ENCODE data around the gene ATP1B4. TPM values are rescaled to one million over a fixed set of nuclear protein-coding genes. Genes with fewer than 3 reads are reported as not detected.

ATP1B4 gene
- polyA plus RNA-seq, 1 experiment = not detected

GRCh38 chrX:120380699-120381098 is 18.8 kb downstream of the ATP1B4 start:
- ChIA-PET POLR2A (no interaction called here), CTCF (interaction anchor here (0.6 to 0.8 kb wide), 2 partner anchors 94 to 234 kb away, joined by 3 to 6 read pairs; no protein-coding TSS in a partner anchor)
- H3K36me3 ChIP-seq (ENCODE audit: control insufficient read depth, insufficient read depth, low read length) = no peaks in the 10 kb centered on the region
- H3K27me3 ChIP-seq (ENCODE audit: control insufficient read depth, insufficient read depth, low read length) = no peaks in the 10 kb centered on the region
- H3K4me3 ChIP-seq (ENCODE audit: low read depth, low read length) = no peak overlapping the region
- DNase-seq (ENCODE audit: low read depth) = no peak
- TF ChIP-seq CTCF (IDR thresholded peaks at IDR 0.05; ENCODE audit: insufficient read depth, low read depth, low read length) = peak; percentile 36

- ChIA-PET CTCF (no interaction called here), POLR2A (no interaction called here)
- Histone ChIP-seq H3K4me3 (ENCODE audit: low read depth, low read length) (no peak overlapping the region), H3K36me3 (ENCODE audit: control insufficient read depth, insufficient read depth, low read length) (no peaks in the 10 kb centered on the region), H3K27me3 (ENCODE audit: control insufficient read depth, insufficient read depth, low read length) (no peaks in the 10 kb centered on the region)
- no peak for TF ChIP-seq CTCF (IDR thresholded peaks at IDR 0.05; ENCODE audit: insufficient read depth, low read depth, low read length)
- DNase-seq (ENCODE audit: low read depth) = no peak
These were observed 39.4 kb downstream of the ATP1B4 start for GRCh38 chrX:120401301-120401700.

- TF ChIP-seq CTCF (IDR thresholded peaks at IDR 0.05; ENCODE audit: insufficient read depth, low read depth, low read length) = no peak
- CTCF ChIA-PET = no interaction called here
- POLR2A ChIA-PET = no interaction called here
- H3K4me3 ChIP-seq (ENCODE audit: low read depth, low read length) = no peak overlapping the region
- H3K27me3 ChIP-seq (ENCODE audit: control insufficient read depth, insufficient read depth, low read length) = no peaks in the 10 kb centered on the region
- no peak for DNase-seq (ENCODE audit: low read depth)
- no peaks in the 10 kb centered on the region for H3K36me3 ChIP-seq (ENCODE audit: control insufficient read depth, insufficient read depth, low read length)
These were observed 40.5 kb downstream of the ATP1B4 start for GRCh38 chrX:120402369-120402768.

GRCh38 chrX:120406638-120407037 is 44.7 kb downstream of the ATP1B4 start:
- Histone ChIP-seq H3K36me3 (ENCODE audit: control insufficient read depth, insufficient read depth, low read length) (no peaks in the 10 kb centered on the region), H3K27me3 (ENCODE audit: control insufficient read depth, insufficient read depth, low read length) (no peaks in the 10 kb centered on the region), H3K4me3 (ENCODE audit: low read depth, low read length) (no peak overlapping the region)
- DNase-seq (ENCODE audit: low read depth) = no peak
- CTCF ChIA-PET = no interaction called here
- no peak for TF ChIP-seq CTCF (IDR thresholded peaks at IDR 0.05; ENCODE audit: insufficient read depth, low read depth, low read length)
- POLR2A ChIA-PET = no interaction called here

- H3K27me3 ChIP-seq (ENCODE audit: control insufficient read depth, insufficient read depth, low read length) = no peaks in the 10 kb centered on the region
- no peak for DNase-seq (ENCODE audit: low read depth)
- POLR2A ChIA-PET = no interaction called here
- no peak for TF ChIP-seq CTCF (IDR thresholded peaks at IDR 0.05; ENCODE audit: insufficient read depth, low read depth, low read length)
- CTCF ChIA-PET = no interaction called here
- no peaks in the 10 kb centered on the region for H3K36me3 ChIP-seq (ENCODE audit: control insufficient read depth, insufficient read depth, low read length)
- no peak overlapping the region for H3K4me3 ChIP-seq (ENCODE audit: low read depth, low read length)
These were observed 46.3 kb downstream of the ATP1B4 start for GRCh38 chrX:120408168-120408567.
